Measurements from ENCODE around the gene ZFAND6.

- TF ChIP-seq CTCF (conservative IDR thresholded peaks at IDR 0.05 in 1 of 2, IDR thresholded peaks at IDR 0.05 in 1 of 2; ENCODE audit: extremely low read depth in 1 of 2, insufficient read depth in 1 of 2, low read depth in 1 of 2, low read length in 2 of 2) (no peak), EZH2 (IDR thresholded peaks at IDR 0.05; ENCODE audit: borderline replicate concordance, low read length) (no peak)
Observed at GRCh38 chr15:80031841-80032240, 27.6 kb upstream of the ZFAND6 start.

Data from mammary epithelial cell (primary cell).